NK-92 (cell line): Measurements from ENCODE around the gene NANOG.
"Not testable (repeated sequence)": the region's sequence is repeated elsewhere in the genome, so short reads cannot be mapped to it uniquely, and the experiment has no call there.

Source experiments
- DNase-seq: peaks from one replicate; lab custom pipeline; 2025; ENCODE audit not compliant: unreplicated experiment; lab: John Stamatoyannopoulos, UW

Gene NANOG

GRCh38 chr12:7801460-7801859 lies 12.3 kb downstream of the NANOG start:
- DNase-seq: no peak

- not testable (repeated sequence) for DNase-seq
Observed at GRCh38 chr12:7806319-7806718, 17.1 kb downstream of the NANOG start.

GRCh38 chr12:7806863-7807487 lies 17.8 kb downstream of the NANOG start:
- DNase-seq: no peak

- not testable (repeated sequence) for DNase-seq
Observed at GRCh38 chr12:7825754-7826153, 36.6 kb downstream of the NANOG start.

- DNase-seq: not testable (repeated sequence)
Observed at GRCh38 chr12:7829737-7830136, 40.5 kb downstream of the NANOG start.

GRCh38 chr12:7832059-7832696 lies 43.0 kb downstream of the NANOG start:
- DNase-seq: no peak

GRCh38 chr12:7833201-7833600 lies 44.0 kb downstream of the NANOG start:
- not testable (repeated sequence) for DNase-seq

- no peak for DNase-seq
Observed at GRCh38 chr12:7833831-7834230, 44.6 kb downstream of the NANOG start.

GRCh38 chr12:7834701-7835100 lies 45.5 kb downstream of the NANOG start:
- no peak for DNase-seq

- no peak for DNase-seq
Observed at GRCh38 chr12:7835116-7835515, 45.9 kb downstream of the NANOG start.

- no peak for DNase-seq
Observed at GRCh38 chr12:7835766-7836165, 46.6 kb downstream of the NANOG start.

- DNase-seq: no peak
Observed at GRCh38 chr12:7837366-7837765, 48.2 kb downstream of the NANOG start.

- DNase-seq: not testable (repeated sequence)
Observed at GRCh38 chr12:7839226-7839625, 50.0 kb downstream of the NANOG start.

GRCh38 chr12:7839848-7840247 lies 50.6 kb downstream of the NANOG start:
- not testable (repeated sequence) for DNase-seq

- not testable (repeated sequence) for DNase-seq
Observed at GRCh38 chr12:7842444-7842843, 53.2 kb downstream of the NANOG start.

GRCh38 chr12:7843149-7843548 lies 53.9 kb downstream of the NANOG start:
- not testable (repeated sequence) for DNase-seq

GRCh38 chr12:7843583-7843982 lies 54.4 kb downstream of the NANOG start:
- DNase-seq: not testable (repeated sequence)

GRCh38 chr12:7844116-7844515 lies 54.9 kb downstream of the NANOG start:
- no peak for DNase-seq

GRCh38 chr12:7847226-7848097 lies 58.3 kb downstream of the NANOG start:
- not testable (repeated sequence) for DNase-seq

- DNase-seq: not testable (repeated sequence)
Observed at GRCh38 chr12:7848098-7848422, 58.9 kb downstream of the NANOG start.
